A549 (cell line): ENCODE measurements around the gene MOB2. TPM values are rescaled to one million over a fixed set of nuclear protein-coding genes. Genes with fewer than 3 reads are reported as not detected.

Experiments used
- ATAC-seq, 2 experiments: fragments of 200-7000 bp in 1 of 2; fragments of >200 bp in 1 of 2; cut with Nextera tagmentation in 1 of 2; cut with Tn5 transposase in 1 of 2; 3 replicates each; pipeline versions ENCODE4 v1.8.0 to v1.9.1; 2018 to 2020; ENCODE audit warnings: mild to moderate bottlenecking in 1 of 2, moderate library complexity in 1 of 2
- CTCF ChIA-PET: fragments of 300-600 bp; sonication (Branson Sonifier 250); formaldehyde crosslinking; extraction: SDS; loops from one replicate; lab custom pipeline; 2021; ENCODE audit warnings: antibody characterized with exemption, inconsistent platforms; lab: Yijun Ruan, JAX
- POLR2A ChIA-PET: fragments of 350-600 bp; formaldehyde crosslinking; extraction: SDS; loops from one replicate; lab custom pipeline; 2021; ENCODE audit warnings: antibody characterized with exemption, inconsistent platforms; lab: Yijun Ruan, JAX
- DNase-seq, 2 experiments: peaks; one replicate each; pipeline versions ENCODE4 v3.0.0 to v3.0.0-alpha.2; 2011 to 2016; ENCODE audit warnings: low read depth in 1 of 2, low spot score in 1 of 2
- FAIRE-seq: peaks from 2 replicates; lab custom pipeline; 2011; peaks lifted over from hg19 to GRCh38; lab: Jason Lieb, UNC
- H3K27ac ChIP-seq, 2 experiments: fragments of >200 bp; sonication (Bioruptor Twin); formaldehyde crosslinking; 3 replicates each; pipeline ENCODE4 v1.5.1; 2016 to 2017
- H3K4me1 ChIP-seq: fragments of >200 bp; sonication (Bioruptor Twin); formaldehyde crosslinking; 3 replicates; pipeline ENCODE4 v1.6.1; 2016
- H3K4me2 ChIP-seq: fragments of >200 bp; sonication (Bioruptor Twin); formaldehyde crosslinking; 3 replicates; pipeline ENCODE4 v1.6.1; 2016
- H3K4me3 ChIP-seq: fragments of >200 bp; sonication (Bioruptor Twin); formaldehyde crosslinking; 3 replicates; pipeline ENCODE4 v1.5.1; 2016
- H3K9me3 ChIP-seq: fragments of >200 bp; sonication (Bioruptor Twin); formaldehyde crosslinking; 3 replicates; pipeline ENCODE4 v1.6.1; 2016
- CBX2 ChIP-seq: fragments of 200-600 bp; sonication (generic); IDR thresholded peaks from 2 replicates; pipeline ENCODE4 v1.6.1; 2016; ENCODE audit warnings: low read depth, mild to moderate bottlenecking, borderline replicate concordance
- CEBPB ChIP-seq, 2 experiments: fragments of >200 bp in 1 of 2; sonication (Bioruptor Twin) in 1 of 2; formaldehyde crosslinking in 1 of 2; IDR thresholded peaks; 2 replicates each; pipeline ENCODE4 v1.6.1; 2012 to 2016
- CHD2 ChIP-seq: fragments of 150-350 bp; IDR thresholded peaks from 2 replicates; pipeline ENCODE4 v1.6.1; 2014; ENCODE audit warnings: low read length; ENCODE audit not compliant: partially characterized antibody
- EHF ChIP-seq: fragments of 250-450 bp; sonication (Bioruptor Pico); IDR thresholded peaks from 2 replicates; pipeline ENCODE4 v1.5.0; 2020; ENCODE audit warnings: mild to moderate bottlenecking
- EP300 ChIP-seq, 2 experiments: fragments of >200 bp; sonication (Bioruptor Twin); formaldehyde crosslinking; IDR thresholded peaks; 2 replicates in 1 of 2; 3 replicates in 1 of 2; pipeline ENCODE4 v1.6.1; 2016 to 2017
- ESRRA ChIP-seq: fragments of 150-350 bp; IDR thresholded peaks from 2 replicates; pipeline ENCODE4 v1.6.1; 2014; ENCODE audit warnings: mild to moderate bottlenecking, low read length, borderline replicate concordance
- GATA3 ChIP-seq: IDR thresholded peaks from 2 replicates; pipeline ENCODE4 v1.6.1; 2012; ENCODE audit warnings: borderline replicate concordance
- HDAC2 ChIP-seq: fragments of 200-600 bp; sonication (generic); IDR thresholded peaks from 2 replicates; pipeline ENCODE4 v1.6.1; 2016
- HOXA7 ChIP-seq: fragments of 250-450 bp; sonication (Bioruptor Pico); IDR thresholded peaks from 2 replicates; pipeline ENCODE4 v1.5.0; 2020; ENCODE audit warnings: mild to moderate bottlenecking, moderate library complexity
- JUN ChIP-seq, 2 experiments: fragments of >200 bp; sonication (Bioruptor Twin); formaldehyde crosslinking; IDR thresholded peaks; 2 replicates in 1 of 2; 3 replicates in 1 of 2; pipeline ENCODE4 v1.6.1; 2016 to 2017
- KDM5A ChIP-seq: fragments of 200-600 bp; sonication (generic); IDR thresholded peaks from 2 replicates; pipeline ENCODE4 v1.6.1; 2016; ENCODE audit warnings: antibody characterized with exemption, mild to moderate bottlenecking
- MAZ ChIP-seq: fragments of 150-350 bp; IDR thresholded peaks from 2 replicates; pipeline ENCODE4 v1.6.1; 2014; ENCODE audit warnings: antibody characterized with exemption, low read depth, low read length, borderline replicate concordance
- NPAS2 ChIP-seq: fragments of 250-450 bp; sonication (Bioruptor Pico); IDR thresholded peaks from 2 replicates; pipeline ENCODE4 v1.8.0; 2022; ENCODE audit warnings: mild to moderate bottlenecking, moderate library complexity, borderline replicate concordance
- PHF8 ChIP-seq: fragments of 200-600 bp; sonication (generic); IDR thresholded peaks from 2 replicates; pipeline ENCODE4 v1.6.1; 2016; ENCODE audit warnings: low read depth, mild to moderate bottlenecking, antibody characterized with exemption, moderate library complexity, borderline replicate concordance
- POLR2AphosphoS2 ChIP-seq: conservative IDR thresholded peaks from 2 replicates; pipeline ENCODE4 v1.6.1; 2012; ENCODE audit warnings: low read length, improper control_type of control experiment, inconsistent platforms
- RAD21 ChIP-seq, 2 experiments: fragments of >200 bp in 1 of 2; sonication (Bioruptor Twin) in 1 of 2; formaldehyde crosslinking in 1 of 2; IDR thresholded peaks in 1 of 2; conservative IDR thresholded peaks in 1 of 2; 2 replicates in 1 of 2; 3 replicates in 1 of 2; pipeline ENCODE4 v1.6.1; 2012 to 2018; ENCODE audit warnings: inconsistent platforms in 1 of 2
- RCOR1 ChIP-seq: fragments of 150-350 bp; IDR thresholded peaks from 2 replicates; pipeline ENCODE4 v1.6.1; 2014; ENCODE audit warnings: antibody characterized with exemption, low read length, low read depth
- RFX5 ChIP-seq: fragments of 450-650 bp; IDR thresholded peaks from 2 replicates; pipeline ENCODE4 v1.7.1; 2014; ENCODE audit warnings: antibody characterized with exemption, mild to moderate bottlenecking, moderate library complexity
- SMC3 ChIP-seq: fragments of >200 bp; sonication (Bioruptor Twin); formaldehyde crosslinking; IDR thresholded peaks from 3 replicates; pipeline ENCODE4 v1.6.1; 2018; ENCODE audit warnings: inconsistent platforms
- SREBF2 ChIP-seq: fragments of 450-650 bp; IDR thresholded peaks from 2 replicates; pipeline ENCODE4 v1.6.1; 2014; ENCODE audit warnings: mild to moderate bottlenecking, moderate library complexity
- ZC3H11A ChIP-seq: fragments of 450-650 bp; IDR thresholded peaks from 2 replicates; pipeline ENCODE4 v1.6.1; 2014; ENCODE audit warnings: antibody characterized with exemption, mild to moderate bottlenecking
- ZSCAN20 ChIP-seq: fragments of 250-450 bp; sonication (Bioruptor Pico); IDR thresholded peaks from 2 replicates; pipeline ENCODE4 v1.8.0; 2022; ENCODE audit warnings: mild to moderate bottlenecking, moderate library complexity
- WGBS: methylation state at CpG from one replicate; pipeline ENCODE4 v1.1.6; 2017; ENCODE audit errors: missing lambda C conversion rate; 5-methylcytosine and 5-hydroxymethylcytosine counted together
- polyA plus RNA-seq, 4 experiments: library from polyadenylated mRNA; depleted of rRNA in 3 of 4; stranded (reverse); fragments of >200 nt; fragmentation: RNase III in 1 of 4; extraction: RNeasy Plus Mini Kit Qiagen cat#74134 plus additional on column Dnase treatment in 1 of 4; gene quantifications; 2 replicates in 3 of 4; 3 replicates in 1 of 4; pipeline ENCODE4 v1.2.3, GENCODE V29; 2011 to 2017
- TF ChIP-seq, protein P1 (sequence below): fragments of >200 bp; sonication (Bioruptor Twin); formaldehyde crosslinking; IDR thresholded peaks from 3 replicates; pipeline ENCODE4 v1.6.1; 2016
- TF ChIP-seq, protein P2 (sequence below): fragments of >200 bp; sonication (Bioruptor Twin); formaldehyde crosslinking; IDR thresholded peaks from 2 replicates; pipeline ENCODE4 v1.6.1; 2016
- TF ChIP-seq, protein P3 (sequence below): fragments of 250-450 bp; sonication (Bioruptor Pico); IDR thresholded peaks from 2 replicates; pipeline ENCODE4 v1.5.0; 2020; ENCODE audit warnings: low read depth, mild to moderate bottlenecking, moderate library complexity

Gene MOB2
- polyA plus RNA-seq, 2 of the 4 experiments (the other 2 are of a cell fraction): 25.4 to 38.2 TPM

DNA sequence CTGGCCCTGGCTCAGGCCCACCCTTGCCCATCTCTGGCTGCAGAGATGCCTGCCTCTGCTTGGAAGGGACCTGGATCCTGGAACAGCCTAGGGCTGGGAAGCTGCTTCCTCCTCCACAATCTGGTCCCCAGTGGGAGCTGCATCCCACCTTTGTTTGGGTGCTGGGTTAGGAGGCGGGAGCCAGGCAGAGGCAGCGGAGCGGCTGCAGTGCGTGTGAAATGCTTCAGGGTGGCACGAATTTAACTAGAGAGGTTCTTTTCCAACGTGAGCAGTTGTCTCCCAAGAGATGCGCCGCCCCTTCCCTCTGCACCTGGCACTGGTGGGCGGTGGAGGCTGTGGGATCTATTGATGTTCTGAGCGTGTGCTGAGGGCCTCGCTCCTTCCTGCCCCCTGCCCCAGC lies 65.3 kb downstream of the MOB2 start:
- Histone ChIP-seq H3K4me2 (no peak overlapping the region), H3K4me1 (no peaks in the 10 kb centered on the region), H3K27ac (no peak overlapping the region), H3K9me3 (peaks cover 34% of the 10 kb centered on the region), H3K4me3 (no peak overlapping the region)
- ChIA-PET CTCF (no interaction called here), POLR2A (no interaction called here)
- TF ChIP-seq, protein P1, sequence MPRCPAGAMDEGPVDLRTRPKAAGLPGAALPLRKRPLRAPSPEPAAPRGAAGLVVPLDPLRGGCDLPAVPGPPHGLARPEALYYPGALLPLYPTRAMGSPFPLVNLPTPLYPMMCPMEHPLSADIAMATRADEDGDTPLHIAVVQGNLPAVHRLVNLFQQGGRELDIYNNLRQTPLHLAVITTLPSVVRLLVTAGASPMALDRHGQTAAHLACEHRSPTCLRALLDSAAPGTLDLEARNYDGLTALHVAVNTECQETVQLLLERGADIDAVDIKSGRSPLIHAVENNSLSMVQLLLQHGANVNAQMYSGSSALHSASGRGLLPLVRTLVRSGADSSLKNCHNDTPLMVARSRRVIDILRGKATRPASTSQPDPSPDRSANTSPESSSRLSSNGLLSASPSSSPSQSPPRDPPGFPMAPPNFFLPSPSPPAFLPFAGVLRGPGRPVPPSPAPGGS: no peak
- TF ChIP-seq GATA3 (no peak), ZC3H11A (no peak), CEBPB (IDR thresholded peaks at IDR 0.05) (no peak), SREBF2 (no peak), HDAC2 (no peak), ZSCAN20 (CRISPR knock-in tag) (no peak), KDM5A (no peak), MAZ (no peak)
- TF ChIP-seq, protein P2, sequence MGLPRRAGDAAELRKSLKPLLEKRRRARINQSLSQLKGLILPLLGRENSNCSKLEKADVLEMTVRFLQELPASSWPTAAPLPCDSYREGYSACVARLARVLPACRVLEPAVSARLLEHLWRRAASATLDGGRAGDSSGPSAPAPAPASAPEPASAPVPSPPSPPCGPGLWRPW: no peak
- no peak for FAIRE-seq
- no peak for DNase-seq
- no peak for ATAC-seq
- 84% methylated on average over 11 of the region's 11 CpGs for WGBS

GRCh38 chr11:1419811-1420210 lies 66.8 kb downstream of the MOB2 start:
- H3K4me1 ChIP-seq: no peaks in the 10 kb centered on the region
- no peak overlapping the region for H3K27ac ChIP-seq
- ChIA-PET CTCF (interaction anchor here (2.1 kb wide), 1 partner anchor 21 kb away, joined by 5 read pairs; no protein-coding TSS in a partner anchor), POLR2A (no interaction called here)
- TF ChIP-seq NPAS2 (no peak), SREBF2 (no peak), ESRRA (no peak), EHF (CRISPR knock-in tag) (no peak), GATA3 (no peak), POLR2AphosphoS2 (no peak), SMC3 (no peak), CBX2 (no peak), CHD2 (no peak), JUN (IDR thresholded peaks at IDR 0.05) (no peak), RAD21 (conservative IDR thresholded peaks at IDR 0.05 in 1 of 2, IDR thresholded peaks at IDR 0.05 in 1 of 2) (no peak), RFX5 (no peak), HOXA7 (CRISPR knock-in tag) (no peak), EP300 (IDR thresholded peaks at IDR 0.05) (no peak), PHF8 (no peak), RCOR1 (no peak)
- TF ChIP-seq, protein P3, sequence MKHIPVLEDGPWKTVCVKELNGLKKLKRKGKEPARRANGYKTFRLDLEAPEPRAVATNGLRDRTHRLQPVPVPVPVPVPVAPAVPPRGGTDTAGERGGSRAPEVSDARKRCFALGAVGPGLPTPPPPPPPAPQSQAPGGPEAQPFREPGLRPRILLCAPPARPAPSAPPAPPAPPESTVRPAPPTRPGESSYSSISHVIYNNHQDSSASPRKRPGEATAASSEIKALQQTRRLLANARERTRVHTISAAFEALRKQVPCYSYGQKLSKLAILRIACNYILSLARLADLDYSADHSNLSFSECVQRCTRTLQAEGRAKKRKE (CRISPR knock-in tag): no peak
- DNase-seq (no peak), FAIRE-seq (no peak), ATAC-seq (no peak)
- H3K4me2 ChIP-seq: no peak overlapping the region
- WGBS: 87% methylated on average over 17 of the region's 17 CpGs
- peaks cover 45% of the 10 kb centered on the region for H3K9me3 ChIP-seq
- no peak overlapping the region for H3K4me3 ChIP-seq

Other genes with a start within 250 kb of the MOB2 start
- 26.5 and 26.9 TPM in 2 replicates for gene TOLLIP, start 177.1 kb downstream of the MOB2 start, polyA plus RNA-seq (2011; rRNA removed)
- 31.5 to 37.9 TPM (median 33.8 TPM) in 3 replicates for gene TOLLIP, start 177.1 kb downstream of the MOB2 start, polyA plus RNA-seq (2017; fragmentation: RNase III; extraction: RNeasy Plus Mini Kit Qiagen cat#74134 plus additional on column Dnase treatment)
- 2.7 and 3.8 TPM in 2 replicates for gene BRSK2, start 96.8 kb downstream of the MOB2 start, polyA plus RNA-seq (2011; rRNA removed)
- 9.1 to 10.1 TPM (median 9.7 TPM) in 3 replicates for gene BRSK2, start 96.8 kb downstream of the MOB2 start, polyA plus RNA-seq (2017; fragmentation: RNase III; extraction: RNeasy Plus Mini Kit Qiagen cat#74134 plus additional on column Dnase treatment)
- gene DUSP8, start 85.5 kb upstream of the MOB2 start, polyA plus RNA-seq (2011; rRNA removed): 2.6 and 3.6 TPM in 2 replicates
- gene DUSP8, start 85.5 kb upstream of the MOB2 start, polyA plus RNA-seq (2017; fragmentation: RNase III; extraction: RNeasy Plus Mini Kit Qiagen cat#74134 plus additional on column Dnase treatment): 0.59 to 1.2 TPM (median 0.72 TPM) in 3 replicates
- gene KRTAP5-1, start 98.5 kb upstream of the MOB2 start, polyA plus RNA-seq (2011; rRNA removed): not detected in 2 replicates
- not detected in 3 replicates for gene KRTAP5-1, start 98.5 kb upstream of the MOB2 start, polyA plus RNA-seq (2017; fragmentation: RNase III; extraction: RNeasy Plus Mini Kit Qiagen cat#74134 plus additional on column Dnase treatment)
- gene KRTAP5-2, start 111.5 kb upstream of the MOB2 start, polyA plus RNA-seq (2011; rRNA removed): not detected in 2 replicates
- gene KRTAP5-2, start 111.5 kb upstream of the MOB2 start, polyA plus RNA-seq (2017; fragmentation: RNase III; extraction: RNeasy Plus Mini Kit Qiagen cat#74134 plus additional on column Dnase treatment): not detected in 3 replicates
- gene KRTAP5-3, start 121.7 kb upstream of the MOB2 start, polyA plus RNA-seq (2011; rRNA removed): not detected in 2 replicates
- gene KRTAP5-3, start 121.7 kb upstream of the MOB2 start, polyA plus RNA-seq (2017; fragmentation: RNase III; extraction: RNeasy Plus Mini Kit Qiagen cat#74134 plus additional on column Dnase treatment): not detected in 3 replicates
- not detected in 2 replicates for gene KRTAP5-4, start 135.4 kb upstream of the MOB2 start, polyA plus RNA-seq (2011; rRNA removed)
- not detected in 3 replicates for gene KRTAP5-4, start 135.4 kb upstream of the MOB2 start, polyA plus RNA-seq (2017; fragmentation: RNase III; extraction: RNeasy Plus Mini Kit Qiagen cat#74134 plus additional on column Dnase treatment)
- gene KRTAP5-5, start 143.0 kb upstream of the MOB2 start, polyA plus RNA-seq (2011; rRNA removed): not detected in 2 replicates
- not detected in 3 replicates for gene KRTAP5-5, start 143.0 kb upstream of the MOB2 start, polyA plus RNA-seq (2017; fragmentation: RNase III; extraction: RNeasy Plus Mini Kit Qiagen cat#74134 plus additional on column Dnase treatment)
- not detected in 2 replicates for gene KRTAP5-6, start 210.4 kb upstream of the MOB2 start, polyA plus RNA-seq (2011; rRNA removed)
- not detected in 3 replicates for gene KRTAP5-6, start 210.4 kb upstream of the MOB2 start, polyA plus RNA-seq (2017; fragmentation: RNase III; extraction: RNeasy Plus Mini Kit Qiagen cat#74134 plus additional on column Dnase treatment)